Activated CD4-positive, alpha-beta T cell treated with anti-CD3 and anti-CD28 coated beads, Interleukin-2, Interleukin-4, amounts not matched to agents 100 ng/mL and 50 ng/mL, durations not matched to agents 16 hours and 8 hours (primary cell): Measurements from ENCODE around the gene ATP1B1.

Experiments
- DNase-seq: peaks from one replicate; pipeline ENCODE4 v3.0.0-alpha.2; 2020; ENCODE audit warnings: low spot score

Gene ATP1B1

GRCh38 chr1:169094897-169095569 is 11.5 kb upstream of the ATP1B1 start:
- no peak for DNase-seq

- no peak for DNase-seq
Measured at GRCh38 chr1:169098380-169098779, 8.1 kb upstream of the ATP1B1 start.

GRCh38 chr1:169099561-169099960 is 6.9 kb upstream of the ATP1B1 start:
- no peak for DNase-seq

GRCh38 chr1:169100208-169100607 is 6.3 kb upstream of the ATP1B1 start:
- DNase-seq: no peak

- DNase-seq: no peak
Measured at GRCh38 chr1:169100651-169101088, 5.8 kb upstream of the ATP1B1 start.

GRCh38 chr1:169102567-169102966 is 3.9 kb upstream of the ATP1B1 start:
- DNase-seq: no peak

GRCh38 chr1:169103002-169103401 is 3.5 kb upstream of the ATP1B1 start:
- DNase-seq: no peak

GRCh38 chr1:169103480-169103893 is 3.0 kb upstream of the ATP1B1 start:
- DNase-seq: no peak

GRCh38 chr1:169105087-169105433 is 1.4 kb upstream of the ATP1B1 start:
- DNase-seq: no peak

GRCh38 chr1:169105434-169106094 is 926 bp upstream of the ATP1B1 start:
- DNase-seq: no peak

GRCh38 chr1:169106921-169107602 is 572 bp downstream of the ATP1B1 start:
- DNase-seq: no peak

- no peak for DNase-seq
Measured at GRCh38 chr1:169107603-169108208, 1.2 kb downstream of the ATP1B1 start.

- no peak for DNase-seq
Measured at GRCh38 chr1:169108223-169108622, 1.7 kb downstream of the ATP1B1 start.

GRCh38 chr1:169108863-169109560 is 2.5 kb downstream of the ATP1B1 start:
- no peak for DNase-seq

GRCh38 chr1:169109561-169110134 is 3.2 kb downstream of the ATP1B1 start:
- no peak for DNase-seq

- DNase-seq: no peak
Measured at GRCh38 chr1:169110236-169110635, 3.7 kb downstream of the ATP1B1 start.

GRCh38 chr1:169110689-169111447 is 4.4 kb downstream of the ATP1B1 start:
- no peak for DNase-seq

GRCh38 chr1:169111472-169111871 is 5.0 kb downstream of the ATP1B1 start:
- no peak for DNase-seq

GRCh38 chr1:169112241-169112640 is 5.8 kb downstream of the ATP1B1 start:
- DNase-seq: no peak

GRCh38 chr1:169113613-169114119 is 7.2 kb downstream of the ATP1B1 start:
- DNase-seq: no peak
